Measurements from ENCODE around the gene TSSK2.

Gene TSSK2

GRCh38 chr22:19180234-19180633 lies 49.1 kb downstream of the TSSK2 start:
- ChIA-PET CTCF (interaction anchor here (0.6 to 3.0 kb wide), 12 partner anchors 10 to 450 kb away, joined by 3 to 18 read pairs (median 5); partner anchors contain the start of gene ESS2), POLR2A (interaction anchor here (1.1 to 3.2 kb wide), 4 partner anchors 36 to 299 kb away, joined by 3 to 26 read pairs (median 21); partner anchors contain the start of genes CDC45, ESS2, HIRA and MRPL40)
- Histone ChIP-seq H3K27ac (ENCODE audit: extremely low read depth, low read depth, low read length) (no peak overlapping the region), H3K36me3 (ENCODE audit: control insufficient read depth in 2 of 2, insufficient read depth in 1 of 2, low read length in 2 of 2) (peaks cover 0 to 27% of the 10 kb centered on the region in 2 experiments; a peak in 1 of 3 replicates), H3K4me1 (ENCODE audit: control insufficient read depth, insufficient read depth, low read length) (no peaks in the 10 kb centered on the region; the same call in 1 of the 2 replicates), H3K4me3 (ENCODE audit: low read depth, low read length) (no peak overlapping the region), H3K9me3 (ENCODE audit: control insufficient read depth, insufficient read depth, low read depth, low read length) (no peaks in the 10 kb centered on the region)
- TF ChIP-seq ZIC2 (tag by site-specific recombination; IDR thresholded peaks at IDR 0.05) (peak; percentile 44), ZNF558 (tag by site-specific recombination; IDR thresholded peaks at IDR 0.05) (no peak)

GRCh38 chr22:19180740-19181410 lies 49.8 kb downstream of the TSSK2 start:
- no peak for TF ChIP-seq ZSCAN30 (tag by site-specific recombination; IDR thresholded peaks at IDR 0.05)
- TF ChIP-seq, protein P1, sequence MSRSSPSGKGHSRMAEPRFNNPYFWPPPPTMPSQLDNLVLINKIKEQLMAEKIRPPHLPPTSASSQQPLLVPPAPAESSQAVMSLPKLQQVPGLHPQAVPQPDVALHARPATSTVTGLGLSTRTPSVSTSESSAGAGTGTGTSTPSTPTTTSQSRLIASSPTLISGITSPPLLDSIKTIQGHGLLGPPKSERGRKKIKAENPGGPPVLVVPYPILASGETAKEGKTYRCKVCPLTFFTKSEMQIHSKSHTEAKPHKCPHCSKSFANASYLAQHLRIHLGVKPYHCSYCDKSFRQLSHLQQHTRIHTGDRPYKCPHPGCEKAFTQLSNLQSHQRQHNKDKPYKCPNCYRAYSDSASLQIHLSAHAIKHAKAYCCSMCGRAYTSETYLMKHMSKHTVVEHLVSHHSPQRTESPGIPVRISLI (tag by site-specific recombination; IDR thresholded peaks at IDR 0.05), result no peak
- TF ChIP-seq, protein P2, sequence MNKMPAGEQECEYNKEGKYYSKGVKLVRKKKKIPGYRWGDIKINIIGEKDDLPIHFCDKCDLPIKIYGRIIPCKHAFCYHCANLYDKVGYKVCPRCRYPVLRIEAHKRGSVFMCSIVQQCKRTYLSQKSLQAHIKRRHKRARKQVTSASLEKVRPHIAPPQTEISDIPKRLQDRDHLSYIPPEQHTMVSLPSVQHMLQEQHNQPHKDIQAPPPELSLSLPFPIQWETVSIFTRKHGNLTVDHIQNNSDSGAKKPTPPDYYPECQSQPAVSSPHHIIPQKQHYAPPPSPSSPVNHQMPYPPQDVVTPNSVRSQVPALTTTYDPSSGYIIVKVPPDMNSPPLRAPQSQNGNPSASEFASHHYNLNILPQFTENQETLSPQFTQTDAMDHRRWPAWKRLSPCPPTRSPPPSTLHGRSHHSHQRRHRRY (tag by site-specific recombination; IDR thresholded peaks at IDR 0.05), result no peak
- no peak for TF ChIP-seq ZNF629 (tag by site-specific recombination; IDR thresholded peaks at IDR 0.05)
- TF ChIP-seq, protein P3, sequence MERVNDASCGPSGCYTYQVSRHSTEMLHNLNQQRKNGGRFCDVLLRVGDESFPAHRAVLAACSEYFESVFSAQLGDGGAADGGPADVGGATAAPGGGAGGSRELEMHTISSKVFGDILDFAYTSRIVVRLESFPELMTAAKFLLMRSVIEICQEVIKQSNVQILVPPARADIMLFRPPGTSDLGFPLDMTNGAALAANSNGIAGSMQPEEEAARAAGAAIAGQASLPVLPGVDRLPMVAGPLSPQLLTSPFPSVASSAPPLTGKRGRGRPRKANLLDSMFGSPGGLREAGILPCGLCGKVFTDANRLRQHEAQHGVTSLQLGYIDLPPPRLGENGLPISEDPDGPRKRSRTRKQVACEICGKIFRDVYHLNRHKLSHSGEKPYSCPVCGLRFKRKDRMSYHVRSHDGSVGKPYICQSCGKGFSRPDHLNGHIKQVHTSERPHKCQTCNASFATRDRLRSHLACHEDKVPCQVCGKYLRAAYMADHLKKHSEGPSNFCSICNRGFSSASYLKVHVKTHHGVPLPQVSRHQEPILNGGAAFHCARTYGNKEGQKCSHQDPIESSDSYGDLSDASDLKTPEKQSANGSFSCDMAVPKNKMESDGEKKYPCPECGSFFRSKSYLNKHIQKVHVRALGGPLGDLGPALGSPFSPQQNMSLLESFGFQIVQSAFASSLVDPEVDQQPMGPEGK (tag by site-specific recombination; IDR thresholded peaks at IDR 0.05), result no peak
- TF ChIP-seq ZNF292 (tag by site-specific recombination; IDR thresholded peaks at IDR 0.05; ENCODE audit: borderline replicate concordance, low read depth), result no peak
- H3K27ac ChIP-seq (ENCODE audit: extremely low read depth, low read depth, low read length), result no peak overlapping the region
- H3K36me3 ChIP-seq (ENCODE audit: control insufficient read depth in 2 of 2, insufficient read depth in 1 of 2, low read length in 2 of 2), result peaks cover 0 to 21% of the 10 kb centered on the region in 2 experiments; a peak in 1 of 3 replicates
- no peak overlapping the region for H3K4me3 ChIP-seq (ENCODE audit: low read depth, low read length)
- no peaks in the 10 kb centered on the region; the same call in 1 of the 2 replicates for H3K4me1 ChIP-seq (ENCODE audit: control insufficient read depth, insufficient read depth, low read length)
- CTCF ChIA-PET, result interaction anchor here (0.6 to 0.7 kb wide), 2 partner anchors 117 to 251 kb away, joined by 3 read pairs; partner anchors contain the start of gene HIRA
- POLR2A ChIA-PET, result interaction anchor here (1.1 kb wide), 2 partner anchors 248 to 299 kb away, joined by 3 to 7 read pairs; partner anchors contain the start of gene CDC45
- no peaks in the 10 kb centered on the region for H3K9me3 ChIP-seq (ENCODE audit: control insufficient read depth, insufficient read depth, low read depth, low read length)

- Histone ChIP-seq H3K4me1 (ENCODE audit: control insufficient read depth, insufficient read depth, low read length) (no peaks in the 10 kb centered on the region), H3K9me3 (ENCODE audit: control insufficient read depth, insufficient read depth, low read depth, low read length) (no peaks in the 10 kb centered on the region), H3K36me3 (ENCODE audit: control insufficient read depth in 2 of 2, insufficient read depth in 1 of 2, low read length in 2 of 2) (peaks cover 0 to 11% of the 10 kb centered on the region in 2 experiments; a peak in 1 of 3 replicates), H3K27ac (ENCODE audit: extremely low read depth, low read depth, low read length) (no peak overlapping the region), H3K4me3 (ENCODE audit: low read depth, low read length) (no peak overlapping the region)
- CTCF ChIA-PET, result interaction anchor here (0.6 to 1.1 kb wide), 2 partner anchors 9 to 250 kb away, joined by 3 read pairs; partner anchors contain the start of gene HIRA
- POLR2A ChIA-PET, result interaction anchor here (1.1 kb wide), 1 partner anchor 298 kb away, joined by 7 read pairs; the partner anchor contains the start of gene CDC45
- TF ChIP-seq ZNF747 (tag by site-specific recombination; IDR thresholded peaks at IDR 0.05), result no peak
- TF ChIP-seq ZSCAN23 (tag by site-specific recombination; IDR thresholded peaks at IDR 0.05), result no peak
- no peak for TF ChIP-seq ZNF266 (tag by site-specific recombination; IDR thresholded peaks at IDR 0.05; ENCODE audit: low read depth)
- TF ChIP-seq ZNF791 (tag by site-specific recombination; IDR thresholded peaks at IDR 0.05), result no peak
- no peak for TF ChIP-seq ELK4 (IDR thresholded peaks at IDR 0.05; ENCODE audit: borderline replicate concordance, low read depth, low read length)
- no peak for TF ChIP-seq ZNF114 (tag by site-specific recombination; IDR thresholded peaks at IDR 0.05)
- TF ChIP-seq ZNF561 (tag by site-specific recombination; IDR thresholded peaks at IDR 0.05; ENCODE audit: borderline replicate concordance), result no peak
- no peak for TF ChIP-seq ZNF23 (tag by site-specific recombination; IDR thresholded peaks at IDR 0.05; ENCODE audit: borderline replicate concordance)
- no peak for TF ChIP-seq ZBTB26 (tag by site-specific recombination; optimal IDR thresholded peaks at IDR 0.05)
- TF ChIP-seq ZNF777 (tag by site-specific recombination; IDR thresholded peaks at IDR 0.05; ENCODE audit: borderline replicate concordance), result no peak
- no peak for TF ChIP-seq ZSCAN30 (tag by site-specific recombination; IDR thresholded peaks at IDR 0.05)
- TF ChIP-seq ZNF174 (tag by site-specific recombination; IDR thresholded peaks at IDR 0.05), result no peak
Observed at GRCh38 chr22:19181786-19182471, 50.8 kb downstream of the TSSK2 start.
